Transverse colon (tissue), 4 donors: Measurements from ENCODE around the gene MRPL20. TPM values are rescaled to one million over a fixed set of nuclear protein-coding genes. Genes with fewer than 3 reads are reported as not detected.

Experiments
- DNase-seq: peaks from one replicate; pipeline ENCODE4 v3.0.0-alpha.2; 2019
- H3K27ac ChIP-seq, 4 donors: fragments of 200-600 bp; sonication (generic); 2 replicates each; pipeline ENCODE4 v1.5.1; 2016 to 2018; ENCODE audit warnings: inconsistent platforms in 4 of 4
- H3K27me3 ChIP-seq: fragments of 200-600 bp; sonication (generic); 2 replicates; pipeline ENCODE4 v1.5.1; 2017; ENCODE audit warnings: inconsistent platforms
- H3K36me3 ChIP-seq, 4 donors: fragments of 200-600 bp; sonication (generic); 2 replicates each; pipeline ENCODE4 v1.5.1; 2017 to 2019; ENCODE audit warnings: inconsistent platforms in 4 of 4
- H3K4me1 ChIP-seq, 4 donors: fragments of 200-600 bp; sonication (generic); 2 replicates each; pipeline ENCODE4 v1.5.1; 2017 to 2020; ENCODE audit warnings: inconsistent platforms in 4 of 4
- H3K4me3 ChIP-seq, 4 donors: fragments of 200-600 bp; sonication (generic); 1 replicate in 1 of 4; 2 replicates in 3 of 4; pipeline versions ENCODE4 v1.5.1 to v1.6.1; 2017 to 2019; ENCODE audit warnings: inconsistent platforms in 4 of 4
- H3K9me3 ChIP-seq, 2 donors: fragments of 200-600 bp; sonication (generic); 2 replicates each; pipeline ENCODE4 v1.5.1; 2017 to 2019; ENCODE audit warnings: inconsistent platforms in 2 of 2
- CTCF ChIP-seq, 5 experiments: fragments of 200-600 bp in 3 of 5; fragments of 450-650 bp in 2 of 5; sonication (generic) in 3 of 5; IDR thresholded peaks; 1 replicate in 2 of 5; 2 replicates in 3 of 5; pipeline ENCODE4 v1.5.1; 2016 to 2017; ENCODE audit warnings: antibody characterized with exemption in 5 of 5, inconsistent platforms in 3 of 5, mild to moderate bottlenecking in 2 of 5, moderate library complexity in 1 of 5
- EP300 ChIP-seq: sonication (generic); formaldehyde crosslinking; IDR thresholded peaks from one replicate; pipeline ENCODE4 v1.6.1; 2017; ENCODE audit warnings: antibody characterized with exemption, low read depth
- POLR2A ChIP-seq: fragments of 450-650 bp; IDR thresholded peaks from one replicate; pipeline ENCODE4 v1.6.1; 2016; ENCODE audit warnings: antibody characterized with exemption, mild to moderate bottlenecking, moderate library complexity
- POLR2AphosphoS5 ChIP-seq, 3 donors: sonication (generic); formaldehyde crosslinking; IDR thresholded peaks; one replicate each; pipeline ENCODE4 v1.6.1; 2016; ENCODE audit warnings: antibody characterized with exemption in 3 of 3
- WGBS, 2 donors: methylation state at CpG; one replicate each; pipeline ENCODE4 v1.1.5; 2018; ENCODE audit warnings: low coverage in 1 of 2; 5-methylcytosine and 5-hydroxymethylcytosine counted together
- in situ Hi-C, 4 donors: fragments of 200-750 bp; cut with MboI; loops; one replicate each; pipeline versions ENCODE4 v1.15.0 to v1.15.1; 2017; ENCODE audit warnings: low sequenced_read_pairs in 3 of 4, low pct_ligation_motif_present in 1 of 4, low pct_unique_long_range_greater_than_20kb in 1 of 4
- intact Hi-C: fragments of 100-400 bp; cut with DNase I; formaldehyde crosslinking; loops from one replicate; pipeline ENCODE4 v1.15.1; 2023; ENCODE audit warnings: low total_unique reads
- total RNA-seq, 4 donors: library from RNA; depleted of rRNA; stranded (reverse); fragments of >200 nt; gene quantifications; one replicate each; pipeline ENCODE4 v1.1.0, GENCODE V29; 2016

The MRPL20 gene
- total RNA-seq, 4 donors from 2014 or later = 40.0 to 183 (median 97.0) TPM

- H3K9me3 ChIP-seq = no peaks in the 10 kb centered on the region
- DNase-seq = no peak
- intact Hi-C loops (loop anchor here (5.0 kb wide), 1 partner anchor 36 kb away; no protein-coding TSS in a partner anchor), in situ Hi-C loops (no loop called here)
- no peaks in the 10 kb centered on the region for H3K27me3 ChIP-seq
- 95% methylated on average over 29 of the region's 45 CpGs; no CpG with 5 or more reads in 1 of the 2 donors for WGBS, 2 donors
- peak overlapping the region; percentile 49 to 53 (median 50) for H3K27ac ChIP-seq
- TF ChIP-seq CTCF (IDR thresholded peaks at IDR 0.05) = no peak
- no peak for TF ChIP-seq POLR2A
- TF ChIP-seq EP300 = no peak
- TF ChIP-seq POLR2AphosphoS5 (IDR thresholded peaks at IDR 0.05) = no peak
- H3K4me1 ChIP-seq = peaks cover 39 to 59% (median 57%) of the 10 kb centered on the region in 4 donors
- no peak overlapping the region for H3K4me3 ChIP-seq
- H3K36me3 ChIP-seq = no peaks in the 10 kb centered on the region
Observed at GRCh38 chr1:1438531-1439381, 31.7 kb upstream of the MRPL20 start.

- in situ Hi-C loops = no loop called here
- Histone ChIP-seq H3K4me3 (peak overlapping the region in 1 of 4 donors; percentile 10), H3K36me3 (no peaks in the 10 kb centered on the region), H3K27ac (peak overlapping the region; percentile 49 to 53 (median 50)), H3K4me1 (peaks cover 47 to 67% (median 65%) of the 10 kb centered on the region in 4 donors), H3K9me3 (no peaks in the 10 kb centered on the region), H3K27me3 (no peaks in the 10 kb centered on the region)
- intact Hi-C loops = loop anchor here (5.0 kb wide), 1 partner anchor 36 kb away; no protein-coding TSS in a partner anchor
- TF ChIP-seq CTCF (IDR thresholded peaks at IDR 0.05) = peak in 2 of 5 experiments; percentile 13 to 27
- peak; percentile 15 for TF ChIP-seq POLR2A
- TF ChIP-seq EP300 = no peak
- TF ChIP-seq POLR2AphosphoS5 (IDR thresholded peaks at IDR 0.05) = no peak
- peak; percentile 73 for DNase-seq
- 26% methylated on average over 11 of the region's 11 CpGs; no CpG with 5 or more reads in 1 of the 2 donors for WGBS, 2 donors
Observed at GRCh38 chr1:1437904-1438376, 30.8 kb upstream of the MRPL20 start.

- 69% methylated on average over 30 of the region's 31 CpGs; no CpG with 5 or more reads in 1 of the 2 donors for WGBS, 2 donors
- Histone ChIP-seq H3K9me3 (no peaks in the 10 kb centered on the region), H3K27ac (peak overlapping the region; percentile 49 to 96 (median 74)), H3K36me3 (no peaks in the 10 kb centered on the region), H3K27me3 (no peaks in the 10 kb centered on the region), H3K4me3 (peak overlapping the region in 2 of 4 donors; percentile 54 to 56), H3K4me1 (peaks cover 54 to 74% (median 72%) of the 10 kb centered on the region in 4 donors)
- in situ Hi-C loops (no loop called here), intact Hi-C loops (loop anchor here (5.0 kb wide), 1 partner anchor 35 kb away; no protein-coding TSS in a partner anchor)
- no peak for TF ChIP-seq CTCF (IDR thresholded peaks at IDR 0.05)
- TF ChIP-seq POLR2A = no peak
- no peak for TF ChIP-seq EP300
- TF ChIP-seq POLR2AphosphoS5 (IDR thresholded peaks at IDR 0.05) = no peak
- DNase-seq = no peak
Observed at GRCh38 chr1:1437033-1437903, 30.2 kb upstream of the MRPL20 start.
